Stimulated activated CD4-positive, alpha-beta T cell treated with anti-CD3 and anti-CD28 coated beads, Interleukin-1b, Interleukin-23, amount 100 ng/mL, for 1 hour (primary cell): Measurements from ENCODE around the gene STARD3NL.

Experiments used
- DNase-seq, 2 donors: peaks; one replicate each; pipeline ENCODE4 v3.0.0-alpha.2; 2020; ENCODE audit warnings: low read depth in 2 of 2

STARD3NL gene

DNA sequence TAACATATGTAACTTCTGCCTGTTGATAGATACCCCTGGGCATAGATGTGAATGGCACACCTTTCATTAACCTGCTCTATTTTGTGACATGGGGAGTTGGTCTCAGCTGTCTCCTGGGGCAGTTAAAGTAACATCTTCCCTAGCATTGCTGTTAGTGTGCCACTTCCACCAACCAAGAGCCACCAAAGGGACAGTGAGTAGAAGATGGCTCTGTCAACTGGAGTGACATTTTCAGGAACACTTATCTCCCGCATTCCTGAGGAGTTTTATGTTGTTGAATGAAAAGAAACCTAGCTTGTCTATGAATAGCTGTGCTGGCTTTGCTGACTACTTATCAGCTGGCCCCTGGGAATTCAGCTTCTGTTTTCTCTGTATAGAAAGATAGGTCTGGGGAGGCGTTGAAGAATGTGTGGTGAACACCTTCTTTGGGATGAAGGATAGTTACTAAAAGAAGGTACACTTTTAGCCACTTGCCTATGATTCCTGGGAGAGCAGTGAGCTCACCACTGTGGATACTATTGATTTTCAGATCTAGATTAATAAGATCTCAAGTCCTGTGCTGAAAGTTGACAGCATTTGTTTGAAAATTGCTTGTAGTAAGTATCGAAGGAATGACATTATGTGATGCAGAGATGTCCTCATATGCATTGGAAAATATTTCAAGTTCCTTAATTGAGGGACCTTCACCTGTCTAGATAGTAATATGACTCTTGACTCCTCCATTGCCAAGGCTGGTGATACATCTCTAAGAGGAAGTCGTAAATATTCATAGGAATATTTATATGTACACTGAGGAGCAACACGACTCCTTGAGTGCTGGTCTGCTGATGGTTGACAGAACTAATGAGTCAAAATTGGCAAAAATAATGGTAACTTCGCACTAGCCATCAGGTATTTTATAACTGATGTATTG lies 7.6 kb downstream of the STARD3NL start:
- no peak for DNase-seq

DNA sequence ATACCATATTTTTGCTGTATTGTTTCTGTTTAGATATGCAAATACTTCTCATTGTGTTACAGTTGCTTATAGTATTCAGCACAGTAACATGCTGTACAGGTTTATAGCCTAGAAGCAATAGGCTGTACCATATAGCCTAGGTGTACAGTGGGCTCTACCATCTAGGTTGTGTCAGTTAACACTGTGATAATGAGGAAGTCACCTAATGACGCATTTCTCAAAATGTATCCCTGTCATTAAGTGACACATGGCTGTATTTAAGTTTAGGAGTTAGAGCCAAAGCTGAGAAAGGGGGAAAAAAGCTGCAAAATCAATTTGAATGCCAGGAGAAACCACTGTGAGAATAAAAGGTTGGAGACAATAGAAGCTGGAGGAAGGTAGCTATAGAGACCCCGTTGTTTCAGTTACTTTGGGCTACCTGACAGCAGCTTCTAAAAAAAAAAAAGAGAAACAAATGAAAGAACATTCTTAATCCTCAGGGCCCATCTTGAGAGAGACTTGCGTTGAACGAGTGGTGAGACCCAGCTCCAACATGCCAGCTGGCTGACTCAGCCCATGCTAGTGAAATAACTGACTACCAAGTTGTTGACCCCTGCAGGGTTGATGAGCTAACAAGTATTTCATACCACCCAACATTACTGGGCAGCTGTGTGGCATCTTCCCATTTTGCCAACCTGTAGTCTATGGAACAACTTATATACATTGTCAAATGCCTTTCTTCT lies 8.7 kb downstream of the STARD3NL start:
- no peak for DNase-seq

DNA sequence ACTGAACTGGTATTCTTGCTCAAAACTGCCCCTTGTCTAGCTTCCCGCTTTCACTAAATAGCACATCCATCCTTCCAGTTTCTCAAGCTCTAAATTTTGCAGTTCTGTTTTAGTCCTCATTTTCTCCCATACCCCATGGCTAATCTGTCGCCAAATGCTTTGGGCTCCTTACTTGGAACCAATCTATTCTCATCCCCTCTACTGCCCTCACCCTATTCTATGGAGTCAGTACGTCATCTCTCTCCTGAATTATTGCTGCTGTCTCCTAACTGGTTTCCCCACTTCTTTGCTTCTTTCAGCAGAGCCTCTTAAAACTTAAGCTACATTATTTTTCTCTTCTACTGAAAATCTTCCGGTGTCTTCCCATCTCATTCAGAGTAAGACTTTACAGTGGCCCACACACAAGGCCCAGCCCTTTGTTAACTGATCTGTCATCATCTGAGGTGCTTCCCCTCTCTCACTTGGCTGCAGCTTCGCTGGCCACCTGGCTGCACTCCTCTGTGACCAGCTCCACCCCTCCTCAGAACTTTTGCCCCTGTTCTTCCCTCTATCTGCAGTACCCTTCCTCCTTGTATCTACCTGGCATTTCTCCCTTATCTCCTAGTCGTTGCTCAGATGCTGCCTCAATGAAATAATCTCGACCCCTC lies 9.9 kb downstream of the STARD3NL start:
- DNase-seq, result no peak

DNA sequence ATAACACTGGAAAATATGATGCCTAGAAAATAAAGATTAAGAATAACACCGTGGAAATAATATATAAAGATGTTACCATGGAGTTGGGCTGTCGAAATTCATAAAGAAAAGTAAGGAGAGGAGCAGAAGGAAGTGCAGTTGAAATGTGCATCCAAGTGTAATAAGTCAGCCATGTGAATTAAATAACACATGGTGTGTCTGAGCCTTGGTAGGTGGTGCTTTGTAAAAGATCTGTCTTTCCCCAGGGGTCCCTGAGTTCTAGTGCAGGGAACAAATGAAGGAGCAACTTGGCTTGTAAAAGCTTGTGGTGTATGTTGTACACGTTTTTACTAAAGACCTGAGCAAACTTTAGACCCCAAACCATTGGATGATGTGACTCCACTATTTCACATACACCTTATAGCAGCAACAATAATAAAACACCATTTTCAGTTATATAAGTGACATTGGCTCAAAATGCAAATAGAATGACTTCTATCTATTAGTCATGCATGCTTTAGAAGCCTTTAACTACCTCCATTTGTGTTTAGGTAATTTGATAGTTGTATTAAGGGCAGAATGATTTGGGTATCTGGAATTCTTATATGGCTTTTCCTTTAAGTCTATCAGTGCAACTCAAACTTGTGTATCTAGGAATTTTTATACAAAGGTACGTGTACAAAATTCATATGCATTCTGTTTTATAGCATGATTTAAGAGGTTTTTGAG lies 11.3 kb downstream of the STARD3NL start:
- DNase-seq, result no peak

DNA sequence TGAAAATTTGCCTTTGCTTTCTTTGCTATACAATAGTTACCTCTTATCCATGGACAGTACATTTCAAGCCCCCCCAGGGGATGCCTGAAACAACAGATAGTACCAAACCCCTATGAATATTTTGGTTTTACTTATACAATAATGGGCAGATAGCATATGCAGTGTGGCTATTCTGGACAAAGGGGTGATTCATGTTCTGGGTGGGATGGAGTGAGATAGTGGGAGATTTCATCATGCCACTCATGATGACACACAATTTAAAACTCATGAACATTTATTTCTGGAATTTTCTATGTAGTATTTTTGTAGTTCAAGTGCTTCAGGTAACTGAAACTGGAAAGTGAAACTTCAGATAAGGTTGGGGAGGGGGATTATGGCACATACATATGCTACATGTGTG lies 12.0 kb downstream of the STARD3NL start:
- DNase-seq, result no peak

DNA sequence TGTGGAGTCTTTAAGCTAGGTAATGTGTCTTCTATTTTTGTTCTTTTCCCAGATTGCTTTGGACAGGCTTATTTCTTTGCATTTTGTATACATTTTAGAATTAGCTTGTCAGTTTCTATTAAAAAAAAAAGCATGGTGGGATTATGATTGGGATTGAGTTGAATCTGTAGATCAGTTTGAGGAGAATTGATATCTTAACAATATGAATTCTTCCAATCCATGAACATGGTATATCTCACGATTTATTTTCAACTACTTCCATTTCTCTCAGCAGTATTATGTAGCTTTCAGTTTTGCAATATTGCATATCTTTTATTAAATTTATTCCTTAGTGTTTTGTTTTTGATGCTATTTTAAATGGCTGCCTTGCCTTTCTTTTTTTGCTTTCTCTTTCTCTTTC lies 13.7 kb downstream of the STARD3NL start:
- no peak for DNase-seq

DNA sequence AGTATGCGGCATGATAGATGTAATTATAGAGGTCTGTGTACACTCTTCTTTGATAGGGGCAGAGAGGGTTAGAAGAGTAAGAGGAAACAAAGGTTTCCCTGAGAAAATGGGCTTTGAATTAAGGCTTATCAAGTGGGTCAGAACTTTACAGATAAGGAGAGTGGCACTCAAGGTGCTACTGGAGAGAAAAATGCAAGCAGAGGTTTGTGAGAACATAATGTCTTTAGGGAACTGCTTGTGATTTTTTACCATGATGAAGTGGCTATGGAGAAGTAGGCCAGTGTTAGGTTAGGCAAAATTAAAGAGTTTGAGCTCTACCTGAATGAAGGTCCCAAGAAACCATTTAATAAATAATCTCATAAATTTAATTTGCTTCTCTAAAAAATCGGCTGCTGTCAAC lies 14.3 kb downstream of the STARD3NL start:
- DNase-seq, result no peak

DNA sequence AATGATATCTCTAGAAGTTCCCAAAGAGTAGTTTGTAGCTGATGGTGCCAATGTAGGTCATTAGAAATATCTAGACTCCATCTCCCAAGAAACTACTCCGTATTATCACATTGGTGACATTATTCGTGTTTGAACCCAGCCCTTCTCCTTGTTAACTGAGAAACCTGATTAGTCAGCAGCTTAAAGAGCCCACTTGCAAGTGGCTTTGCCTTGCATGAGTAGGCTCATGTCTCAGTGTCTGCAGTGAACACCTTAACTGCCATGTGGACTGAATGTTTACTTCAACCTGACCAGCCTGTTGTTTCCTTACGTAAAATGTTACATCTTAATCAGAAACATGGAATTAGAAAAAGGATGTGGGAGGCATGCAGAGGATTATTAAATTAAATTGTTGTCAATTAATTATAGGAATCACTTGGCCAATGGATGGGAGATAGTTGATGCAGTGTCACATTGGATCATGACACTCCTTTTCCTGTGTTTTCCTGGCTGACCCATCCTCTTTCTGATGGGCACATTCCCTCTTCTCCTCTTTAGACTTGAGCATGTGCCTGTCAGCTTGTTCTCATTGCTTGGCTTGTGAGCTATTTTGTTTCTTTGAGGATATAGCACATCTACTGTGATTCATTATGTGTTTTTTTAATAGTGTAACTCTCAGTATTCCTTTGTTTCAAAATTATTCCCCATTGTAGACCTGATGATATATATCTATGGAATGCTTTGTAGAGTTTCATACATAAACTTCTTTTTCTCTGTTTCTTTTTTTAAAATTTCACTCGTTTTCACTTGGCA lies 18.0 kb downstream of the STARD3NL start:
- DNase-seq, result no peak

DNA sequence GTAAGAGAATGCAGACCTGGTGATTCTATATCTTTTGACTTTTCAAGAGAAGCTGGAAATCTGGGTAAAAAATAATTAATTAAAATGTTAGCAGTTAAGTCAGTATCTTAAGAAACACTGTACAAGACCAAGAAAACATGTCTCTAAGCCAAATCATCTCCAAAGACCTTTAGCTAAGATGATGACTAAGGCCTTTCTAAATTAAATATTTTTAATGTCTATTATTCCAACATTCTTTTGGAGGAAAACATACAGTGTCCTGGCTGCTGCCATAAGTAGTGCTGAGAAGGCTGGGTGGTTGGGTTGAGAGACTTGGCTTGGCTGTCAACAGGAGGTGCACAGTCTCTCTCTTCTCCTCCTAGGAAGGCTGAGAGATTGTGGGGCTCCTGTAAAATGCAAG lies 20.3 kb downstream of the STARD3NL start:
- DNase-seq, result no peak

DNA sequence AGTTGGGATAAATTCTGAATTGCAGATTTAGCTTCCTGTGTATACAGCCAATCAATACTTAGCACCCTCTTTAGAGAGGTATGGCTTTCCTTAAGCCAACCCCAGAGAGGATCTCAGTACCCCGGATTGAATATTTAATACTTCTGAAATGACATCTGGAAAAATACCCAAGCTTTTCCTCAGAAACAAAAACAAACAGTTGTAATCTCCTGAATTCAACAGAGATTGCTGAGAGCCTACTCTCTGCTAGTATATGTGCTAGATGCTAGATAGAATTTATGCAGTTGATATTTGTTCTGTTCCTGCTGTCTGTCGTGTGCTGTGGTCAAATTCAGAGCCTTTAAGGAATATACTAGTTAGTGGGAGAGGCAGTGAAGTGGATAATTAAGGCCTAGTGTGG lies 21.1 kb downstream of the STARD3NL start:
- no peak for DNase-seq

DNA sequence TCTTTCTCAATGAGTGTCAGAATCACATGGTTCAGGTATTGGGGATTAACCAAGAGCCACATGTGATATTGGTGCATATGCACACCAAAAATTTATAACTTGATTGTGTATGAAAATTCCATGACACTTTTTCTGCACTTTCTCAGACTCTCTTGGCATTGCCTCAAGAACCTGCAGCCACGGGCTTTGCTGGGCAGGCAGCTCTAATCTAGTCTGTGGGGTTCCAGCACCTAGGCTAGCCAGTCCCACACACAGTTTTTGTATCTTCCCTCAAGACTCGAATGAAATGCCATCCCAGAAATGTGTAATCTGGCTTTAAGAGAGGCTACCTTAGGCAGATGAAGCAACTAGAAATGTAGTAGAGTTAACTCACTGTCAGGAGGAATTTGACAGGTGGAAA lies 21.7 kb downstream of the STARD3NL start:
- DNase-seq, result no peak

DNA sequence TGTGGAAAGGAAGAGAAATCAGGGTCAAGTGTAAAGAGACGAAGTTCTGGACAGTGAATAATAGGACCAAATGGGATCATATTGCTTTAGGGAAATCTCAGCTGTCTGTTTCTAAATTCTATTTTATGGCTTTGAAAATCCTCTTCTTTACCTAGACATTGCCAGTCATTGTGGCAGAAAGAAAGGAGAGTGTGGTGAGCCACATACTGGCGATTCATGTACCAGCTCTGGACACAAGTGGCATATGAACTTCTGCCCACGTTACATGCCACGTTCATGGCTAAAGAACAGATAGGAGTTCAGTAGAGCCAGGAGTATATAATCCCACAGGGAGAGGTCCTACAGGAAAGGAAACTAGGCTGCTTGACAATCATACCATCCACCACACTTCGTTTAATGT lies 28.0 kb downstream of the STARD3NL start:
- DNase-seq, result no peak

DNA sequence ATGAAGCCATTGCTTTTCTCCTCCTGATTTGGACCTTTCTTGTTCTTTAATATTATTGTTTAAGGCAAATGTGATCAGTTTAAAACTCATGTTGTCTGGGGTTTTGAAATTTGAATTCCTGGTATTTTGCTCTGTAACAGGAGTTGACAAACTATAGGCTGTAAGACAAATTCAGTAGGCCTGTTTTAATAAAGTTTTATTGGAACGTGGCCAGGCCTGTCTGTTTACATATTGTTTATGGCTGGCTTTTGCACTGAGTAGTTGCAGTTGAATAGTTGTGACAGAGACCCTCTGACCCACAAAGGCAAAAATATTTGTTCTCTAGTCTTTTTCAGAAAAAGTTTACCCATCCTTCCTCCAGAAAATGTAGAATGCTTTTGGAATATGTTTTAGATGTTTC lies 29.8 kb downstream of the STARD3NL start:
- DNase-seq, result no peak

DNA sequence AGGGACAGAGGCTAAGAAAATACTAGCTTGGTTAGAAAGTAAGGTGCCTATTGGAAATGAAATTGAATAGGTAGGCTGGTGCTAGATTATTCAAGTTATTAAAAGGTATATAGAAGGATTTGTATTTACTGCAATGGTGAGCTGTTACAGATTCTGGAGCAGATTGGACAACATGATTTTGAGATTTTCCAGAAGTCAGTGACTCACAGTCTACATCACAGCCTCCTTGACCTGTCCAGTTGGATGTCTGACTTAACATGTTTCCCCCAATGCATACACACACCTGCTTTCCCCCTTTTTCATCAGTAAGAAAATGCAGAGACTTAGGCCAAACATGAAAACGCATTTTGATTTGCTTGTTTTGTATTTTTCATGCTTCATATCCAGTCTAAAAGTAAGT lies 33.4 kb downstream of the STARD3NL start:
- DNase-seq, result no peak

DNA sequence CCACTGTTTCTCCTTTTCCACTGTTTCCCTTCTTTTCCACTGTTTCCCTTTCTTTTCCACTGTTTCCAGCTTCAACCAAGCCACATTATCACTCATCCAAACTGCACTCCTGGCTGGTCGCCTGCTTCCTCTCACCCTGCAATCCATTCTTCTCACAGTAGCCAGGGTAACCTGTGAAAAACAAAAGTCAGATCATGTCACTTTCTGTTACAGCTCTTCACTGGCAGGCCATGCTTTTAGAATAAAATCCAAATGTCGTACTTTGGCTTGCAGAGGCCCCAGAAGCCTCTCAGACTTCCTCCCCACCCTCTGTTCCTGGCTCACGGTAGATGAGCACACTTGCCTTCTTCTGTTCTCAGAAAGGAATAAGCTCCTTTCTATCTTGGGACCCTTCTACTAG lies 33.9 kb downstream of the STARD3NL start:
- DNase-seq, result no peak

DNA sequence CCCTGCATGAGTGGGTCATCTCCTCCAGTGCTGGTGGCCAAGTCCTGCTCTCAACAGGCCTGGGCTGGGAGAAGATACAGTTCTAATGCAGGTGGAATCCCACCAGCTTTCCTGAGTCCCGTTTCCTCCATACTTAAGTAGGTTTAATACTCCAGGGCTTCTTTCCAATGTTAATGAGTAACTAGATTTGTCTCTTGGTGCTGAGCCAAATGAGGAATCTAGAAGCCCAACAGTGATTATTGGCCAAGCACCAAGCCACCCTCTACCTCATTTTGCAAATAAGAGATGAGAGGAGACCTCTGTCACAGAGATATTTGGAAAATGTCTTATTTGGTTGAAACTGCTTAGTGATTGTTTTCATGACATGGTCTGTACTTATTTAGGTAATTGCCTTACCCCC lies 37.1 kb downstream of the STARD3NL start:
- no peak for DNase-seq

DNA sequence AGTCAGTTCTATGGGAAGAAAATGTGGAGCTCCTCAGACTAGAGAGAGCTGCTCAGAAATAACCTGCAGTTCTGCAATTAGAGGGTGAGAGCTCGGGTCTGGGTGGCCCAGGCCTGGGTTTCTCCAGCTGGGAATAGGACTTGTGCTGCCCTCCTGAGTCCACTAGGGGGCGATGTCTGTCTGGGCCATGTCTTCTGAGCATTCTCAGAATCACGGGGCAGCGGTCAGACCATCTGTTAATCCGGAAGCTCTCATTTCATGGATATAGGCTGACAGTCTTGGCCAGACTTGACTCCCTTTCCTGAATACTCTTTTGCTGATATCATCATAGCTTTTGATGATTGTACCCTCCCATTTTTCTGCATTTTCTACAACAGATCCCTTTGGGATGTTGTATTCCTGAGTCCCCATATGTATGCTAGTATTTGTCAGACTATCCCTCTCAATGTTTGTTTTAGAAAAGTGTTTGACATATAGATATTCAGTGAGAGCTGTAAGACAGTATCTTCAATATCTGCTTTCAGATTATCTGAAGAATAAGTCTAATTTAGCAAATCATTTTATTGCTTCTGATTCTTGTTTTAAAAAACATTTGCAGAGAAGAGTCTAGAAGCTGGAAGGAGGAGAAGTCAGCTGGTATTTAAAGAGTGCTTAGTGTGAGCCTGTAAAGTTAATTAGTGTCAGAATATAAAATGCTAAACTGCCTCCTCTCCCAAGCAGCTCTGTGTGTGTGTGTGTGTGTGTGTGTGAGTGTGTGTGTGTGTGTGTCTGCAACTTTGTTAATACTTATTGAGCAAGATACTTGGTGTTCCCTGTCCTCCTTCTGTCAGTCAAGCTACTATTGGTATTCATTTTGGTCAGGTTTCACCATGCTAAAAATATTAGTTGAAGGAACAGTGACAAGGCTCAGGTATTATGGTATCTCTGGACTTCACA lies 38.0 kb downstream of the STARD3NL start:
- peak; percentile 40 to 46 for DNase-seq

DNA sequence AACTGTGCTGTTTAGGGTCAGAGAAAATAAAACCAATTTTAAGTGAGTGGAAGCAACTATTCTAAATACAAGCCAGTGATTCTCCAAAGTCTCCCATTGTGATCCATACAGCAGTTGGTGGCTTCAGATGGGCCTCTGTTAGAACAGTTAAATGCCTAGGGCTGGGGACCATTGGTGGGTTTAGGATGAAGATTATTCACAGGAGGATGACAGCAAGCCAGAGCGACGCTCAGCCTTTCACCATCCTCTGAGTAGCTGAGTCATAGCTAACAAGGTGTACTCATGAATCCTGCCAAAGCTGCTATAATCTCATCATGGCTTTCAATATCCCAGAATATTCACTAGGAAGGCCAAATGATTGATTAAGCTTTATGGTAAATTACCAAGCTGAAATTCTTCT lies 39.6 kb downstream of the STARD3NL start:
- DNase-seq, result no peak

DNA sequence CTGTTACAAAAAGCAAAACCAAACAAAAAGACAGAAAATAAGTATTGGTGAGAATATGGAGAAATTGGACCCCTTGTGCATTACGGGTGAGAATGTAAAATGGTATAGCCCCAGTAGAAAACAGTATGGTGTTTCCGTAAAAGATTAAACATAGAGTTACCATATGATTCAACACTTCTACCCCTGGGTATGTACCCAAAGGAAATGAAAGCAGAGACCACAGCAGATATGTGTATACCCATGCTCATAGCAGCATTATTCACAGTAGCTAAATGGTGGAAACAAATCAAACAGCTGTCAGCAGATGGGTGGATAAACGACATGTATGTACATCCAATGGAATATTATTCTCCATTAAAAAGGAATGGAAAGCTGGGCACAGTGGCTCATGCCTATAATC lies 42.4 kb downstream of the STARD3NL start:
- no peak for DNase-seq

DNA sequence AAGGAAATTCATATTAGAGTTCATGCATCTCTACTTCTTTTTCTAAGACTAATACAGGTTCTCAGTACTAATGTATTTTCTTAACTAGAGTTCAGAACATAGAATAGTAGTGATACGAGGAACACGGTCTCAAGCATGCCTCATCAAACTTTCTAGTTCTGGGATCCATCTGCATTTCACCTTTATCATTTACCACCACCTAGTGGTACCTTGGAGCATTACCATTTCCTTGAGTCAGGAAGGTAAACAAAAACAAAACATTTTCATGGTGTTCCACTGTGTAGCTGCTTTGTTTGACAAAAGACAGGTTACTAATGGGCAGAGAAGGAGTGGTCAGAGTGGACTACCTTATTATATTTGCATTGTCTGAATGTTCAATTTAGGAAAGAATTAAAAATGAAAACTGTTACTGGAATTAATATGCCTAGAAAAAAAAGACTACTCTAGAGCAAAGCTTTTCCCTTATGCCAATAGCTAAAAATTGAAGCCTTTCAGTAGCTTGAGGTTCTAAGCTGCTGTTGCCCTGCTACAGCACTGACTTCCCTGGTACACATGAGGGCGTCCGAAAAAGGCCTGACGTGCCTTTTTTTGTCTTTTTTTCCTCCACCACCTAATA lies 44.5 kb downstream of the STARD3NL start:
- no peak for DNase-seq
